HG02885 (cell line): ENCODE data around the gene NT5DC3.

Experiments
- ATAC-seq: cut with Tn5 transposase; IDR thresholded peaks from one replicate; pipeline ENCODE4 v1.9.1; 2021; ENCODE audit warnings: mild to moderate bottlenecking; ENCODE audit not compliant: unreplicated experiment, poor library complexity

Gene NT5DC3

GRCh38 chr12:103791350-103791920 lies 49.6 kb downstream of the NT5DC3 start:
- ATAC-seq = no peak

DNA sequence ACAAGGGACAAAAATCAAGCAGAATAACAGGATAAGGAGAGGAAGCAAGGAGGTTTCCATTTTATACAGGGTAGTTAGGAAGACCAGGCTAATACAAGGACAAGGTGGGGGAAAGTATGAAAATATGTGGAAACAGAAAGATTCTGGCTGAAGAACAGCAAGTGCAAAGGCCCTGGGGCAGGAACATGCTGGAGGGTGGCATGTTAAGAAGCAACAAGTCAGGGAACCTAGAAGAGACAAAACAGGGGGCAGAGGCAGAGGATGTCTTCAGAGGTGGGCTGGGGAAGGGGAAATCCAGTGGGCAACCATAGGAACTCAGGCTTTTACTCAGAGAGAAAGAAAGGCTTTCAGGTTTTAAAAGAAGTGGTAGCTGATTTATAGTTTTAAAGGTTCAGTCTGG lies 54.8 kb downstream of the NT5DC3 start:
- ATAC-seq = no peak

DNA sequence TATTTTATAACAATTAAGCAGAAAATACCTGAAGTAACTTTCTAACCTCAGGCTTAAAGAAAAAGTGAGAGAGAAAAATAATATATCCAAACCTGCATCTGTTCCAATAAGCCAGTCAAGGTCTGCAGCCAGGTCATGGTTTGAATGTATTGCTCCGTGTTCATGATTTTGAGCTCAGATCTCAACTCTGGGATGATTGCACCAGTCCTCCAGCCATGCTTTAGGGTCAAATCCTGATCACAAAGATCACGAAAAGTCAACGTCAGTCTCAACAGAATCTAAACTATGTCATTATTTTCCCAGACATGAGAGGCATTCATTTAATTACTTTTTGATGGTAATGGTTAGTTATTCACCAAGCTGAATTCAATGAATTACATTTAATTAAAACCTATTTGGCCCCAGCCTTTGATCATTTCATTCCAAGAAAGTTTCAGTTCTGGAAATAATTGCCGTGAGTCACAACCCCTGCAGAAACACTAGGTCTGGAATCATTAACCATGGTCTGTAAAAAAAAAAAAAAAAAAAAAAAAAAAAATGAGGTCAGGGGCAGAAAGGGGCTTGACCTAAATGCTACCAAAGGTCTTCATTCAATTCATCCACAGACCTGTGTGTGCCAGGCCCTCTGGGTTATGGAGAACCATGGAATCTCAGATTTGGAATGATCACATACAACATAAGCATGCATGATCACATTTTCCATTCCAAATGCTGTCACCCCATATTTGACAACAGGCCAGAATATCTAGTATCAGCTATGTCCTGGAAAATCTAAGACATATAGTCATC lies 55.6 kb downstream of the NT5DC3 start:
- no peak for ATAC-seq

GRCh38 chr12:103783744-103784664 lies 57.0 kb downstream of the NT5DC3 start:
- no peak for ATAC-seq

DNA sequence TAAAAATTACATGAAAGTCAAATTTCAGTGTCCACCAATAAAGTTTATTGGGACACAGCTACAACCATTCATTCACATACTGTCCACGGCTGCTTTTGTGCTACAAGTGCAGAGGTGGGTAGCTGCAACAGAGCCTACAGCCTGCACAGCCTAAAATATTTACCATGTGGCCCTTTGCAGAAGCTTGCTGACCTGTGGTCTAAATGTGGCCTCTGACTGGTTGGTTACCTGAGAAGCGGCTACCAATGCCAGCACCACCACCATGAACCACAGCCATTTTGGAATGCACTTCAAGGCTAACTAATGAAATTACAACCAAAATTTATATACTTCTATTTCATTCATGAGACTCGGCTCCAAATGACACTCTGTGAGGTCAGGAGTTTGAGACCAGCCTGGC lies 58.6 kb downstream of the NT5DC3 start:
- ATAC-seq = no peak

DNA sequence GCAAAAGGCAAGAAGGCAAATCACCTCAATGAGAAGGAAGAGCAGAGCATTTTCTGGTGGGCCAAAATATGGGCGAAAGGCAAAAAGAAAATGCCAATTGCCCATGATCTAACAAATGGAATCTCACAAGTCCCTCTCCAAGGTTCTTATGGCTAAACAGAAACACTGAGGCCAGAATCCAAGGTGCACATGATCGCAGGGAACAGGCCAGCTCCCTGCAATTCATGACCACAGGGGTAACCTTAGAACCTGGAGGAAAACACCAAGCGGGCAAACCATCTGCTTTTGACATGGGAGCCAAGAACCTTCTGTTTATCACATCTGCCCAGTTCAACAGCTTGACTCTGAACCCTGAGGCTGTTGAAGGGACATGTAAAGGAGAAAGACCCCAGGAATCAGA lies 60.0 kb downstream of the NT5DC3 start:
- no peak for ATAC-seq

- no peak for ATAC-seq
Observed at GRCh38 chr12:103780093-103780440, 61.0 kb downstream of the NT5DC3 start.

DNA sequence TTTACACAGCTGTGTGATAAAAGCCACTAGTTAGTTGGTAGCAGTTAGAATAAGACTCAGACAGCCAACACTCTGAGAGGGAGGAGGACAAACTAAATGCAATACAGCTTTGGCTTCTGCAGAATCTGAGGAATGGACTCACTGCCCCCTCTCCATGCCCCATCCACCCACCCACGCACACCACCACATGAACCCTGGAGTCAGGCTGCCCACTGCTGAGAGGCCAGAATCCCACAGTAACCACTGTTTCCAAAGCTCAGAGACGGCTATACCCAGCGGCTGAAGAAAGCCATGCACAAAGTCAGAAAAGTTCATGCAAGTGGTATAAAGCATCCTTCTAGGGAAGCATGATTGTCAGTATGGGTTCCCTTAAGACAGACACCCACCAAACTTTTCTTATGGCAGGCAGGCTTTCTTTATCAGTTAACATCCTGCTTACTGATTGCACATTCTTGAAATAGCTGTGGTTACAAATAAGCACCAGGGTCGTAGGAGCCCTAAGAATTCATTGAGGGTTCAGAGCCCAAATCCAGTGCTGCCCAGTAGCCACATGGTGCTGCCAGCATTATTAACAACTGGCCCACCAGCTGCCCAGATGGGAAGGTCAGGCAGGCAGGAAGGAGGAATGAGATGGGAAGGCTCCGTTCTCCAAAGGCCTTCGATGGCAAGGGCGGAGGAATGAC lies 61.5 kb downstream of the NT5DC3 start:
- no peak for ATAC-seq

DNA sequence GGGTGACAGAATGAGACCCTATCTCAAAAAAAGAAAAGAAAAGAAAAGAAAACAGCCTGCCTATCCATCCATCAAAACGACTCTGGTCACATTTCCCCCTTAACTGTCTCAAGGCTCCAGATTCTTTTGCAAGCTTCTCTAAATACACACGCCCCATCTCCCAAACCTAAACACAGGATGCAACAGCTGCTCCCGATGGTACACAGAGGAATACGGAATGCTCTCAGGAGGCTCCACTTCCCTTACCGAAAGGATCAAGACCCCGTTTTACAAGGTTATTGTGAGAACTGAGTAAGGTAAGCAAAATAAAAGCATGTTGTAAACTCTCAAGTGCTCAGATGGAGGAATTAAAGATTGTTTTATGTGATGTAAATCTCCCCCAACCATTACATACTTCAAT lies 62.3 kb downstream of the NT5DC3 start:
- ATAC-seq = no peak

- no peak for ATAC-seq
Observed at GRCh38 chr12:103774977-103775560, 66.0 kb downstream of the NT5DC3 start.

DNA sequence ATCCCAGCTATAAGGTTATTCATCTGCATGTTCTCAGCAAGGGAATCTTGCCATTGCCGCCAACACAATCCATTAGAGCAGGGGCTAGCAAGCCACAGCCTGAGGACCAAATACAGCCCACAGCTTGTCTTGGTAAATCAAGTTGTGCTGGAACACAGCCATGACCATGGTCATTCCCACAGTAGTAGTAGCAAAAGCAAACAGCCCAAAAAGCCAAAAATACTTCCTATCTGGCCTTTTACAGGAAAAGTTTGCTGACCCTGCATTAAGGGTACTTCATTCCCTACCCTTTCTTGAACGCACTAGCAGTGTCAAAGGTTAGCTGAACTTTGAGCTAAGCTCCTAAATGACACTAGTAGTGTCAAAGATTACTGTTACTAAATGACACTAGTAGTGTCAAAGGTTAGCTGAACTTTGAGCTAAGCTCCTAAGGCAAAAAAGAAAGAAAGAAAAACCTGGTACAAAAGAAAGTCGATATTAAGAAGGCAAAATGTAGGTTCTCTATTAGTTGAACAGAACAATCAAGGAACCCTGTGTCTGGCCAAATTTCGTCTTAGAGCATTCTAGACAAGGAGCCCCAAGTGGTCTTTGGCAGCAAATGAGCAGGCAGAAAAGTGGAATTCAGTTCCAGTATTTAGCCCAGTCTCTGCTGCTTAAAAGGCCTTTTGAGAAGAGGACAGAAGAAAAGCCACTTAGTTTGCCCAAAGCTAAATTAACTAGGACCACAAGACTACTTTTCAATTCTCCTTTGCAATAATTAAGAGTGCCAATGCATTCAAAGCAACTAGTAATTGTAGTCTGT lies 67.7 kb downstream of the NT5DC3 start:
- no peak for ATAC-seq

GRCh38 chr12:103772367-103773108 lies 68.5 kb downstream of the NT5DC3 start:
- no peak for ATAC-seq

DNA sequence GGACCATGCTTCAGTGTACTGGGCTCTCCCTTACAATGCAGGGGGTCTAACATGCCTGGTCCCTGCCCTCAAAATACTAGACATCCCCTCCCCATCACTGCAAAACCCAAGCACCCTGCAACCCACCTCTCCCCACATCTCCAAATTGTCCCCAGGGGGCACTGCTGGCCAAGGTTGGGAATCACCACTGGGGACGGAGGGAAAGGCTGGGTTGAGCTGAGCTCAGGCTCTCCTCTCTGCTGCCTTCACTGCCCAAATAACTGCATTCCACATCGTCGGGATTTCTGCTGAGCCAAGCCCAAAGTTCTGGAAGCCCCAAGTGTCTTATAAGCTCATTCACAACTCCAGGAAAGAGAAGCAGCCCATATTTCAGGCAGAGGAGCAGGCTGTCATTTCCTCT lies 69.6 kb downstream of the NT5DC3 start:
- ATAC-seq = no peak

DNA sequence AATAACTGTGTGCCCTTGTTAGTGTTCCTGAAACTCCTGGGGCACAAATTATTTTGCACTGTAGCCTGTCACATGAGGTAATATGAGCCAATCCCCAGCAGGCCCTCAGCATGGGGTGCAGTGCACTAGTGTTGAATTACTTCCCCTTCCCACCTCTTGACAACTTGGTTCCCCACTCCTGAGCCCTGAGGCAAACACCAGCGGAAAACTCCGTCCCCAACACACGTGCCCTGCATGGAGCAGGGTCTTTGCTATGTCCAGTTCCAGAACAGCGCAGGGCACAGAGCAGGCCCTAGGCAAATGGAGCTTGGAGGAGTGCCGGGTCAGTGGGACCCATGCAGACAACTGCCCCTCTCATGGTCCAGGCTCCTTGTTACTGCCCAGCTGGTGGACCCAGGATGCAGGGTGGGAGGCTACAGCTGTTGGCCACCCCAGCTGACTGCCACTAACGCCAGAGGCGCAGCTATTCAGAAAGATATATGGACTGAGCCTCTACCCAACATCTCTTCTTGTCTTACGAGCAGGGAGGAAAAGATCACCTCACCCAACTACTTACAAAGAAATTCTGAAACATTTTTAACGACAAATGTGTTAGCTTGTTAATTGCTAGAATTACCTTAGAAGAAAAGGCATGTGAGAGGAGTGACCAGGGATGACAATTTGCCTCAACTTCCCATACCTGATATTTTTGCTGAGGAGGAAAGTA lies 71.6 kb downstream of the NT5DC3 start:
- no peak for ATAC-seq

DNA sequence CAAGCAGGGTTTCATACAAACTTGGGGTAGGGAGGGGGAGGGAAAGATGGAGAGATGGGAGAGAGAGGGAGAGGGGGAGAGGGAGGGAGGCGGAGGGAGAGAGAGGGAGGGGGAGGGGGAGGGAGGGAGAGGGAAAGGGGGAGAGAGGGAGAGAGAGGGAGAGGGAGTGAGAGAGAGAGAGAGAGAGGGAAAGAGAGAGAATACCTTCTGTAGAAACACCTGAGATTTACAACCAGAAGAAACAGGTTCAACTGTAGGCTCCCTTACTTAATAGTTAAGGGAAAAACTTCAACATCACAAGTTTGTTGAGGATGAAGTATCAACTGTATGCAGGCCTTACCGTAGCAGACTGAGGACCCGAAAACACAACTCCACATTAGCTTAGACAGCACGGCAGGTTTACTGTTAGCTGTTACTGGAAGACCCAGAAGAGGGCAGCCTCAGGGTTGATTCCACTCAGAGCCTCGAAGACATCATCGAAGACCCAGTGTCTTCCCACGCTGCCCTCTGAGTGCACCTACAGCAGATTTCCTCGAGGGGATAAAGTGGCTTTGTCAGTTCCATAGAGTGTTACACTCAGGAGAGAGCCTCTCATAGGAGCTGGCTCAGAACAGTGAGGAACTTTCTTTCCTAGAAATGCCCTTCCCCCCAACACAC lies 72.4 kb downstream of the NT5DC3 start:
- no peak for ATAC-seq

GRCh38 chr12:103766028-103766427 lies 75.0 kb downstream of the NT5DC3 start:
- no peak for ATAC-seq

GRCh38 chr12:103765322-103765721 lies 75.7 kb downstream of the NT5DC3 start:
- no peak for ATAC-seq

DNA sequence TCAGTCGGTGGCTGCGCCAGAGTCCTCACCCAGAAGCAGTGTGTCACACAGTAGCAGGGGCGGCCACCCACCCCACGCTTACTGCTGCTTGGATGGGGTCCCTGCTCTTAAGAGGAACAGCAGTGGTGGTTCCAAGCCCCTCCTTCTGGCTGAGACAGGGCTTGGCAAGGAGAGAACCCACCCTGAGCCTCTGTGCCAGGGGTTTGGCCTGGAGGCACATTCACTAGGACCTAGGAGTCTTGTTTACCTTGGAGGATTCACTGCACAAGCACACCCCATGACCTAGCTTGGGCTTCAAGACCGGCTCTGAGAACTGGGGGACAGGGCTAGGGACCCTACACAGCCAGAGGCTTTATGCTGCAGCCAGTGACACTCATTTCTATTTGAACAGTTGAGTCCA lies 78.6 kb downstream of the NT5DC3 start:
- no peak for ATAC-seq
